WTC11 (cell line): Measurements from ENCODE around the gene NXPE3. TPM values are rescaled to one million over a fixed set of nuclear protein-coding genes. Genes with fewer than 3 reads are reported as not detected.

Experiments
- ATAC-seq: fragments of 200-7000 bp; cut with Tn5 transposase; 2 replicates; pipeline ENCODE4 v1.10.0; 2021; ENCODE audit warnings: mild to moderate bottlenecking, moderate library complexity
- CTCF ChIA-PET: fragments of 300-600 bp; sonication (Branson Sonifier 250); formaldehyde crosslinking; loops from one replicate; lab custom pipeline; 2021; ENCODE audit warnings: antibody characterized with exemption; lab: Charles Lee
- POLR2A ChIA-PET: fragments of 350-600 bp; sonication (Branson Sonifier 250); formaldehyde crosslinking; loops from one replicate; lab custom pipeline; 2021; ENCODE audit warnings: antibody characterized with exemption; lab: Charles Lee
- DNase-seq: peaks from one replicate; pipeline ENCODE4 v3.0.0; 2021; ENCODE audit warnings: low spot score
- H3K27ac Mint-ChIP-seq: 2 replicates; pipeline ENCODE4 v1.8.0; 2021; ENCODE audit warnings: mixed read lengths
- H3K27me3 Mint-ChIP-seq: 2 replicates; pipeline ENCODE4 v1.8.0; 2021; ENCODE audit warnings: low read depth, mild to moderate bottlenecking, moderate library complexity, mixed read lengths
- H3K36me3 Mint-ChIP-seq: 2 replicates; pipeline ENCODE4 v1.8.0; 2021; ENCODE audit warnings: mixed read lengths
- H3K4me1 Mint-ChIP-seq: 2 replicates; pipeline ENCODE4 v1.8.0; 2022; ENCODE audit warnings: mixed read lengths
- H3K4me3 Mint-ChIP-seq: 2 replicates; pipeline ENCODE4 v1.8.0; 2021; ENCODE audit warnings: mild to moderate bottlenecking, moderate library complexity, mixed read lengths
- H3K9me3 Mint-ChIP-seq: 2 replicates; pipeline ENCODE4 v1.8.0; 2021; ENCODE audit warnings: mixed read lengths
- CREB1 ChIP-seq: sonication (generic); formaldehyde crosslinking; IDR thresholded peaks from 2 replicates; pipeline ENCODE4 v1.8.0; 2023; ENCODE audit warnings: mild to moderate bottlenecking, missing genetic modification reagents
- CREM ChIP-seq: sonication (generic); formaldehyde crosslinking; IDR thresholded peaks from 2 replicates; pipeline ENCODE4 v1.8.1; 2022; ENCODE audit warnings: mild to moderate bottlenecking, missing genetic modification reagents, moderate library complexity
- EMX1 ChIP-seq: fragments of 250-450 bp; sonication (Bioruptor Pico); IDR thresholded peaks from 2 replicates; pipeline ENCODE4 v1.8.0; 2021; ENCODE audit warnings: mild to moderate bottlenecking
- ESRRA ChIP-seq: sonication (generic); formaldehyde crosslinking; IDR thresholded peaks from 2 replicates; pipeline ENCODE4 v1.8.1; 2022; ENCODE audit warnings: mild to moderate bottlenecking, missing genetic modification reagents, borderline replicate concordance
- ETV6 ChIP-seq: sonication (generic); formaldehyde crosslinking; IDR thresholded peaks from 2 replicates; pipeline ENCODE4 v1.8.1; 2022; ENCODE audit warnings: mild to moderate bottlenecking, missing genetic modification reagents
- GRHL2 ChIP-seq: fragments of 250-450 bp; sonication (Bioruptor Pico); IDR thresholded peaks from 2 replicates; pipeline ENCODE4 v1.8.0; 2022; ENCODE audit warnings: mild to moderate bottlenecking, moderate library complexity; ENCODE audit not compliant: insufficient replicate concordance, severe bottlenecking
- GTF2I ChIP-seq: fragments of 250-450 bp; sonication (Bioruptor Pico); conservative IDR thresholded peaks from 2 replicates; pipeline ENCODE4 v1.4.0; 2021; ENCODE audit warnings: mild to moderate bottlenecking
- HMGXB4 ChIP-seq: sonication (generic); formaldehyde crosslinking; IDR thresholded peaks from 2 replicates; pipeline ENCODE4 v1.8.1; 2023; ENCODE audit warnings: mild to moderate bottlenecking, moderate library complexity, missing genetic modification reagents
- JUN ChIP-seq: sonication (generic); formaldehyde crosslinking; IDR thresholded peaks from 2 replicates; pipeline ENCODE4 v1.8.0; 2023; ENCODE audit warnings: mild to moderate bottlenecking, missing genetic modification reagents
- NFE2L1 ChIP-seq: sonication (generic); formaldehyde crosslinking; IDR thresholded peaks from 2 replicates; pipeline ENCODE4 v1.8.1; 2023; ENCODE audit warnings: missing genetic modification reagents
- NFYB ChIP-seq: sonication (generic); formaldehyde crosslinking; conservative IDR thresholded peaks from 2 replicates; pipeline ENCODE4 v1.8.0; 2022; ENCODE audit warnings: low read depth, missing genetic modification reagents
- NR3C1 ChIP-seq: sonication (generic); formaldehyde crosslinking; conservative IDR thresholded peaks from 2 replicates; pipeline ENCODE4 v1.8.1; 2023; ENCODE audit warnings: low read depth, mild to moderate bottlenecking, missing genetic modification reagents
- RELA ChIP-seq: sonication (generic); formaldehyde crosslinking; IDR thresholded peaks from 2 replicates; pipeline ENCODE4 v1.8.1; 2022; ENCODE audit warnings: missing genetic modification reagents, mild to moderate bottlenecking, borderline replicate concordance
- RORB ChIP-seq: fragments of 250-450 bp; sonication (Bioruptor Pico); IDR thresholded peaks from 2 replicates; pipeline ENCODE4 v1.9.0; 2021; ENCODE audit warnings: mild to moderate bottlenecking
- TCF7 ChIP-seq: sonication (generic); formaldehyde crosslinking; IDR thresholded peaks from 2 replicates; pipeline ENCODE4 v1.8.0; 2022; ENCODE audit warnings: mild to moderate bottlenecking, low read depth, missing genetic modification reagents, moderate library complexity
- TEAD4 ChIP-seq: sonication (generic); formaldehyde crosslinking; IDR thresholded peaks from 2 replicates; pipeline ENCODE4 v1.8.0; 2022; ENCODE audit warnings: mild to moderate bottlenecking, missing genetic modification reagents
- TP53 ChIP-seq: sonication (generic); formaldehyde crosslinking; IDR thresholded peaks from 2 replicates; pipeline ENCODE4 v1.8.1; 2023; ENCODE audit warnings: mild to moderate bottlenecking, missing genetic modification reagents
- ZNF138 ChIP-seq: sonication (generic); formaldehyde crosslinking; conservative IDR thresholded peaks from 2 replicates; pipeline ENCODE4 v1.8.1; 2022; ENCODE audit warnings: mild to moderate bottlenecking, moderate library complexity, missing genetic modification reagents
- ZNF219 ChIP-seq: sonication (generic); formaldehyde crosslinking; IDR thresholded peaks from 2 replicates; pipeline ENCODE4 v1.8.0; 2023; ENCODE audit warnings: missing genetic modification reagents, mild to moderate bottlenecking, borderline replicate concordance
- ZNF416 ChIP-seq: fragments of 250-450 bp; sonication (Bioruptor Pico); IDR thresholded peaks from 2 replicates; pipeline ENCODE4 v1.9.0; 2021; ENCODE audit warnings: mild to moderate bottlenecking, inconsistent platforms
- total RNA-seq: library from RNA; stranded (reverse); gene quantifications from 3 replicates; pipeline ENCODE4 v1.2.3, GENCODE V29; 2021
- TF ChIP-seq, protein P1 (sequence below): fragments of 250-450 bp; sonication (Bioruptor Pico); IDR thresholded peaks from 2 replicates; pipeline ENCODE4 v2.1.2; 2022; ENCODE audit warnings: mild to moderate bottlenecking, moderate library complexity
- TF ChIP-seq, protein P2 (sequence below): sonication (generic); formaldehyde crosslinking; IDR thresholded peaks from 2 replicates; pipeline ENCODE4 v1.8.0; 2022; ENCODE audit warnings: missing genetic modification reagents
- TF ChIP-seq, protein P3 (sequence below): sonication (generic); formaldehyde crosslinking; IDR thresholded peaks from 2 replicates; pipeline ENCODE4 v1.8.1; 2023; ENCODE audit warnings: mild to moderate bottlenecking, missing genetic modification reagents
- TF ChIP-seq, protein P4 (sequence below): sonication (generic); formaldehyde crosslinking; IDR thresholded peaks from 2 replicates; pipeline ENCODE4 v1.8.0; 2022; ENCODE audit warnings: mild to moderate bottlenecking, missing genetic modification reagents
- TF ChIP-seq, protein P5 (sequence below): sonication (generic); formaldehyde crosslinking; IDR thresholded peaks from 2 replicates; pipeline ENCODE4 v1.8.1; 2022; ENCODE audit warnings: mild to moderate bottlenecking, moderate library complexity, missing genetic modification reagents
- TF ChIP-seq, protein P6 (sequence below): sonication (generic); formaldehyde crosslinking; IDR thresholded peaks from 2 replicates; pipeline ENCODE4 v1.8.0; 2022; ENCODE audit warnings: mild to moderate bottlenecking, missing genetic modification reagents

The NXPE3 gene
- total RNA-seq, 1 experiment from 2014 or later, result 13.9 TPM

- peak overlapping the region; percentile 85 for H3K4me3 Mint-ChIP-seq
- DNase-seq (no peak), ATAC-seq (no peak)
- no peaks in the 10 kb centered on the region for H3K9me3 Mint-ChIP-seq
- peaks cover 19% of the 10 kb centered on the region for H3K27me3 Mint-ChIP-seq
- POLR2A ChIA-PET, result no interaction called here
- TF ChIP-seq, protein P1, sequence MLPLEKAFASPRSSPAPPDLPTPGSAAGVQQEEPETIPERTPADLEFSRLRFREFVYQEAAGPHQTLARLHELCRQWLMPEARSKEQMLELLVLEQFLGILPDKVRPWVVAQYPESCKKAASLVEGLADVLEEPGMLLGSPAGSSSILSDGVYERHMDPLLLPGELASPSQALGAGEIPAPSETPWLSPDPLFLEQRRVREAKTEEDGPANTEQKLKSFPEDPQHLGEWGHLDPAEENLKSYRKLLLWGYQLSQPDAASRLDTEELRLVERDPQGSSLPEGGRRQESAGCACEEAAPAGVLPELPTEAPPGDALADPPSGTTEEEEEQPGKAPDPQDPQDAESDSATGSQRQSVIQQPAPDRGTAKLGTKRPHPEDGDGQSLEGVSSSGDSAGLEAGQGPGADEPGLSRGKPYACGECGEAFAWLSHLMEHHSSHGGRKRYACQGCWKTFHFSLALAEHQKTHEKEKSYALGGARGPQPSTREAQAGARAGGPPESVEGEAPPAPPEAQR, result no peak
- TF ChIP-seq NFE2L1, result peak; percentile 50; the same call in 1 of the 2 replicates
- TF ChIP-seq JUN (CRISPR knock-in tag), result no peak
- TF ChIP-seq RELA (CRISPR knock-in tag), result no peak
- TF ChIP-seq EMX1 (CRISPR knock-in tag), result no peak
- no peak for TF ChIP-seq TCF7 (CRISPR knock-in tag)
- no peak for TF ChIP-seq ESRRA (CRISPR knock-in tag)
- TF ChIP-seq, protein P2, sequence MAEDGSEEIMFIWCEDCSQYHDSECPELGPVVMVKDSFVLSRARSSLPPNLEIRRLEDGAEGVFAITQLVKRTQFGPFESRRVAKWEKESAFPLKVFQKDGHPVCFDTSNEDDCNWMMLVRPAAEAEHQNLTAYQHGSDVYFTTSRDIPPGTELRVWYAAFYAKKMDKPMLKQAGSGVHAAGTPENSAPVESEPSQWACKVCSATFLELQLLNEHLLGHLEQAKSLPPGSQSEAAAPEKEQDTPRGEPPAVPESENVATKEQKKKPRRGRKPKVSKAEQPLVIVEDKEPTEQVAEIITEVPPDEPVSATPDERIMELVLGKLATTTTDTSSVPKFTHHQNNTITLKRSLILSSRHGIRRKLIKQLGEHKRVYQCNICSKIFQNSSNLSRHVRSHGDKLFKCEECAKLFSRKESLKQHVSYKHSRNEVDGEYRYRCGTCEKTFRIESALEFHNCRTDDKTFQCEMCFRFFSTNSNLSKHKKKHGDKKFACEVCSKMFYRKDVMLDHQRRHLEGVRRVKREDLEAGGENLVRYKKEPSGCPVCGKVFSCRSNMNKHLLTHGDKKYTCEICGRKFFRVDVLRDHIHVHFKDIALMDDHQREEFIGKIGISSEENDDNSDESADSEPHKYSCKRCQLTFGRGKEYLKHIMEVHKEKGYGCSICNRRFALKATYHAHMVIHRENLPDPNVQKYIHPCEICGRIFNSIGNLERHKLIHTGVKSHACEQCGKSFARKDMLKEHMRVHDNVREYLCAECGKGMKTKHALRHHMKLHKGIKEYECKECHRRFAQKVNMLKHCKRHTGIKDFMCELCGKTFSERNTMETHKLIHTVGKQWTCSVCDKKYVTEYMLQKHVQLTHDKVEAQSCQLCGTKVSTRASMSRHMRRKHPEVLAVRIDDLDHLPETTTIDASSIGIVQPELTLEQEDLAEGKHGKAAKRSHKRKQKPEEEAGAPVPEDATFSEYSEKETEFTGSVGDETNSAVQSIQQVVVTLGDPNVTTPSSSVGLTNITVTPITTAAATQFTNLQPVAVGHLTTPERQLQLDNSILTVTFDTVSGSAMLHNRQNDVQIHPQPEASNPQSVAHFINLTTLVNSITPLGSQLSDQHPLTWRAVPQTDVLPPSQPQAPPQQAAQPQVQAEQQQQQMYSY (CRISPR knock-in tag), result peak; percentile 39; the same call in 1 of the 2 replicates
- TF ChIP-seq HMGXB4 (CRISPR knock-in tag), result no peak
- no peak for TF ChIP-seq NFYB (CRISPR knock-in tag)
- TF ChIP-seq, protein P3, sequence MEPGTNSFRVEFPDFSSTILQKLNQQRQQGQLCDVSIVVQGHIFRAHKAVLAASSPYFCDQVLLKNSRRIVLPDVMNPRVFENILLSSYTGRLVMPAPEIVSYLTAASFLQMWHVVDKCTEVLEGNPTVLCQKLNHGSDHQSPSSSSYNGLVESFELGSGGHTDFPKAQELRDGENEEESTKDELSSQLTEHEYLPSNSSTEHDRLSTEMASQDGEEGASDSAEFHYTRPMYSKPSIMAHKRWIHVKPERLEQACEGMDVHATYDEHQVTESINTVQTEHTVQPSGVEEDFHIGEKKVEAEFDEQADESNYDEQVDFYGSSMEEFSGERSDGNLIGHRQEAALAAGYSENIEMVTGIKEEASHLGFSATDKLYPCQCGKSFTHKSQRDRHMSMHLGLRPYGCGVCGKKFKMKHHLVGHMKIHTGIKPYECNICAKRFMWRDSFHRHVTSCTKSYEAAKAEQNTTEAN (CRISPR knock-in tag), result no peak
- no peak for TF ChIP-seq TP53
- TF ChIP-seq ZNF219 (CRISPR knock-in tag), result no peak
- CTCF ChIA-PET, result interaction anchor here (1.3 kb wide), 1 partner anchor 28 kb away, joined by 3 read pairs; no protein-coding TSS in a partner anchor
- peaks cover 29% of the 10 kb centered on the region for H3K36me3 Mint-ChIP-seq
- H3K27ac Mint-ChIP-seq, result no peak overlapping the region
- peaks cover 27% of the 10 kb centered on the region for H3K4me1 Mint-ChIP-seq
These were observed 1.6 kb downstream of the NXPE3 start for GRCh38 chr3:101780661-101781060.

DNA sequence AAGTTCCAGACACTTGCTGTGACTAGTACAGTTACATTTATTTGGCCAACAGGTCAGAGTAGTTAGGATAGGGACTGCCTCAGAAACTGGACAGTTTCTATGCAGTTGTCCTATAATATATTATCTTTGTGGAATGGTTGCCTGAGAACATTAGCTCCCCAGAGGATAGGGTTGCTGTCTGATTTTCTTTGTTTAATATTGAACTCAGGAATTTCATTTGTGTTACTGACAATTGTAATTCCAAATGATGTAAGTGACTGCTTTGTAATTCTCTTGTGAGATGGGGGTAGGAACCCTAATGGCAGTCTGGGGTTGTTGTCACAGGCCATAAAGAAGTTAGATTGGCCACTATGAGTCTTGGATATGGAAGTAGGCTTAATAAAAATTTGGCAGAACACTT is 2.2 kb downstream of the NXPE3 start:
- ChIA-PET CTCF (interaction anchor here (1.3 kb wide), 1 partner anchor 28 kb away, joined by 3 read pairs; no protein-coding TSS in a partner anchor), POLR2A (no interaction called here)
- peaks cover 19% of the 10 kb centered on the region for H3K27me3 Mint-ChIP-seq
- ATAC-seq (no peak), DNase-seq (no peak)
- no peaks in the 10 kb centered on the region for H3K9me3 Mint-ChIP-seq
- H3K4me1 Mint-ChIP-seq, result peaks cover 27% of the 10 kb centered on the region
- H3K27ac Mint-ChIP-seq, result no peak overlapping the region
- peak overlapping the region; percentile 85; the same call in 1 of the 2 replicates for H3K4me3 Mint-ChIP-seq
- H3K36me3 Mint-ChIP-seq, result peaks cover 32% of the 10 kb centered on the region
- TF ChIP-seq ZNF138 (CRISPR knock-in tag), result no peak
- no peak for TF ChIP-seq CREB1 (CRISPR knock-in tag)
- no peak for TF ChIP-seq TEAD4 (CRISPR knock-in tag)
- no peak for TF ChIP-seq TP53
- no peak for TF ChIP-seq RORB (CRISPR knock-in tag)
- no peak for TF ChIP-seq NR3C1 (CRISPR knock-in tag)
- TF ChIP-seq CREM, result no peak
- TF ChIP-seq ZNF416 (CRISPR knock-in tag), result no peak
- TF ChIP-seq, protein P4, sequence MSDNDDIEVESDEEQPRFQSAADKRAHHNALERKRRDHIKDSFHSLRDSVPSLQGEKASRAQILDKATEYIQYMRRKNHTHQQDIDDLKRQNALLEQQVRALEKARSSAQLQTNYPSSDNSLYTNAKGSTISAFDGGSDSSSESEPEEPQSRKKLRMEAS (CRISPR knock-in tag), result no peak
- no peak for TF ChIP-seq GRHL2 (CRISPR knock-in tag)
- TF ChIP-seq, protein P5, sequence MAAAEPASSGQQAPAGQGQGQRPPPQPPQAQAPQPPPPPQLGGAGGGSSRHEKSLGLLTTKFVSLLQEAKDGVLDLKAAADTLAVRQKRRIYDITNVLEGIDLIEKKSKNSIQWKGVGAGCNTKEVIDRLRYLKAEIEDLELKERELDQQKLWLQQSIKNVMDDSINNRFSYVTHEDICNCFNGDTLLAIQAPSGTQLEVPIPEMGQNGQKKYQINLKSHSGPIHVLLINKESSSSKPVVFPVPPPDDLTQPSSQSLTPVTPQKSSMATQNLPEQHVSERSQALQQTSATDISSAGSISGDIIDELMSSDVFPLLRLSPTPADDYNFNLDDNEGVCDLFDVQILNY, result no peak
- TF ChIP-seq, protein P6, sequence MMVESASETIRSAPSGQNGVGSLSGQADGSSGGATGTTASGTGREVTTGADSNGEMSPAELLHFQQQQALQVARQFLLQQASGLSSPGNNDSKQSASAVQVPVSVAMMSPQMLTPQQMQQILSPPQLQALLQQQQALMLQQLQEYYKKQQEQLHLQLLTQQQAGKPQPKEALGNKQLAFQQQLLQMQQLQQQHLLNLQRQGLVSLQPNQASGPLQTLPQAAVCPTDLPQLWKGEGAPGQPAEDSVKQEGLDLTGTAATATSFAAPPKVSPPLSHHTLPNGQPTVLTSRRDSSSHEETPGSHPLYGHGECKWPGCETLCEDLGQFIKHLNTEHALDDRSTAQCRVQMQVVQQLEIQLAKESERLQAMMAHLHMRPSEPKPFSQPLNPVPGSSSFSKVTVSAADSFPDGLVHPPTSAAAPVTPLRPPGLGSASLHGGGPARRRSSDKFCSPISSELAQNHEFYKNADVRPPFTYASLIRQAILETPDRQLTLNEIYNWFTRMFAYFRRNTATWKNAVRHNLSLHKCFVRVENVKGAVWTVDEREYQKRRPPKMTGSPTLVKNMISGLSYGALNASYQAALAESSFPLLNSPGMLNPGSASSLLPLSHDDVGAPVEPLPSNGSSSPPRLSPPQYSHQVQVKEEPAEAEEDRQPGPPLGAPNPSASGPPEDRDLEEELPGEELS (CRISPR knock-in tag), result no peak
- TF ChIP-seq ETV6 (CRISPR knock-in tag), result no peak
- no peak for TF ChIP-seq GTF2I
